Stimulated activated effector memory CD8-positive, alpha-beta T cell treated with anti-CD3 and anti-CD28 coated beads, Interleukin-12 subunit alpha, Interleukin-12 subunit beta, amount 100 ng/mL, for 72 hours (primary cell): ENCODE results near the gene ACTL10.
"Not testable (repeated sequence)": the region's sequence is repeated elsewhere in the genome, so short reads cannot be mapped to it uniquely, and the experiment has no call there.

Experiments used
- ATAC-seq: fragments of 150-1000 bp; cut with Tn5 transposase; 2 replicates; pipeline ENCODE4 v1.10.0; 2021
- DNase-seq, 2 donors: peaks; one replicate each; pipeline ENCODE4 v3.0.0; 2021 to 2022; ENCODE audit warnings: low spot score in 2 of 2
- H3K27ac Mint-ChIP-seq: one replicate; pipeline ENCODE4 v1.8.0; 2022; ENCODE audit warnings: mild to moderate bottlenecking, mixed read lengths
- H3K36me3 Mint-ChIP-seq: one replicate; pipeline ENCODE4 v1.8.0; 2022; ENCODE audit warnings: mild to moderate bottlenecking, mixed read lengths
- H3K4me1 Mint-ChIP-seq: one replicate; pipeline ENCODE4 v1.8.0; 2022; ENCODE audit warnings: mixed read lengths
- H3K4me3 Mint-ChIP-seq: one replicate; pipeline ENCODE4 v1.8.0; 2022; ENCODE audit warnings: mild to moderate bottlenecking, mixed read lengths
- H3K9me3 Mint-ChIP-seq: one replicate; pipeline ENCODE4 v1.8.0; 2022; ENCODE audit warnings: mixed read lengths

ACTL10 gene

DNA sequence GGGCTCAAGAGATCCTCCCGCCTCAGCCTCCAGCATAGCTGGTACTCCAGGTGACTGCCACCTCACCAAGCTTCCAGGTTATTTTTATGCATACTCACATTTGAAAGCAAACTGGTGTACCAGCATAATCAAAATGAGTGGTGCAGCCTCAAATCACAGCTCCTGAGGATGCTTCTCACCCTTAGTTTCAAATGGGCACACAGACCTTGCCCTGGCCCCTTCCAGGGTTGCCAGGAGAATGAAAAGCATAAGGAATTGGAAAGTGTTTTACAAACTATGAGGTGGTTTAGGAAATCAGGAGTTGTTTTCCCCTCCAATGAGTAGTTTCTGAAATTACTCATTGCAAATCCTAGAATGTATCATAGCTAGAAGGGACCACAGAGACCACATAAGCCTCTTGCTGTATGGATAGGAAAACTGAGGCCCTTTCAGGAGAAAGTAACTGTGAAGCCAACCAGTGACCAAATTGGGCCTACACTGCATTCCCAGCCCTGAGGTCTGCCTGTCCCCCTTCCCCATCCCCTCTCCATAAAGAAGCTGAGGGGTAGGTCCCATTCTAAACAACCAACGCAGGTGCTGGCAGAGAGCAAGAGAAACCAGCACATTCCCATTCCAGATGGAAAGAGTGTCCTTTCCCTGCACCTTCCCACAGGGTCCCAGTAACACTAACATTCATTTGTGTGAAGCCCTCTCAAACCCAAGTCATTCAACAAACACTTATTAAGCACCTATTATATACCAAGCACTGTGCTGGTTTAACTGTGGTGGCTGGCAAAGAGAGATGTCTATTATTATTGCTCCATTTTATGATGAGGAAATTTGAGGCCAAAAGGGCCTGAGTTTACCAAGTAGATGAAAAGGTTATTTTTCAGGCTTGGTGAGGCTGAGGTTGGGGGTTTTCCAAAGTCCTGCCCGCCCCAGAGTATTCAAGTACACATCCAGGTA lies 21.5 kb downstream of the ACTL10 start:
- Mint-ChIP-seq H3K4me3 (peak overlapping the region; percentile 84), H3K4me1 (peaks cover 51% of the 10 kb centered on the region), H3K27ac (peak overlapping the region; percentile 59), H3K9me3 (no peaks in the 10 kb centered on the region), H3K36me3 (peaks cover 31% of the 10 kb centered on the region)
- no peak for DNase-seq
- ATAC-seq: no peak

DNA sequence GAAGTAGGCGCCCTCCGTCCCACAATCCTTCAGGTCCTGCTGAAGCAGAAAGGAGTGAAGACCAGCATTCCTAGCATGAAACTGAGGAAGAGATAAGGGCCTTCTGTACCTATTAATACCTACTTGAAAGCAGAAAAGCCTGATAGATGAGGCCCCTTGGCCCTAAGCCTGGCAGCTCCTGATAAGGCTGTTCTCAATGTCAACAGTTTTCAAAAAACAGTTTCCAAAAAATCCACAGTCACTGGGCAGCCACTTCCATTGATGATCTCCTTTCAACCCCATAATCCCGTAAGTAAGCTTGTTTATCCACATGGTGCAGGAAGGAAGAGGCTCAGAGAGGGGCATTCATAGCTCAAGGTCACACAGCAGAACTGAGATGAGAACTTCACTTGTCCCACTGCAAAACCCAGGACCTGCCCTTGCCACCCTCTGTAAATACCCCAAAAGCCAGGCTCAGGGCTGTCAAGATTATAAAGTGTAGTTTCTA lies 22.2 kb downstream of the ACTL10 start:
- DNase-seq (no peak), ATAC-seq (no peak)
- H3K36me3 Mint-ChIP-seq: peaks cover 24% of the 10 kb centered on the region
- H3K27ac Mint-ChIP-seq: peak overlapping the region; percentile 40
- H3K4me1 Mint-ChIP-seq: peaks cover 51% of the 10 kb centered on the region
- peak overlapping the region; percentile 12 for H3K4me3 Mint-ChIP-seq
- no peaks in the 10 kb centered on the region for H3K9me3 Mint-ChIP-seq

DNA sequence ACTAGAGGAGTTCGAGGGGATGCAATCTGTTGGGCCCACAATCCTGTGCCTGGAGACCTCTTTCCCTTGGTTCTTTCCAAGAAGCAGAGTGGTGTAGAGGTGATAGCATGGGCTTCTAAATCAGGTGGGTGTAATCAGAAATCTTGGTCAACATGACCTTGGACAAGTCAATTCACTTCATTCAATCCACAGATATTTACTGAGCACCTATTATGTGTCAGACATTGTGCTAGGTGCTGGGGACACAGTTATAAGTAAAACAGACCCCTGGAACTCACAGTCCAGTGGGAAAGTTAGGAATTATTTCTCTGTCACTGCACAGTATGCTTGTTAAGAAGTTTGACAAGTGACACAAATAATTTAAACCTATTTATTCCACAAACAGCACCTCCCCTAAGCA lies 22.8 kb downstream of the ACTL10 start:
- peak overlapping the region; percentile 49 for H3K4me3 Mint-ChIP-seq
- H3K27ac Mint-ChIP-seq: peak overlapping the region; percentile 80
- DNase-seq: no peak
- H3K9me3 Mint-ChIP-seq: no peaks in the 10 kb centered on the region
- peaks cover 50% of the 10 kb centered on the region for H3K4me1 Mint-ChIP-seq
- peaks cover 23% of the 10 kb centered on the region for H3K36me3 Mint-ChIP-seq
- ATAC-seq: no peak

DNA sequence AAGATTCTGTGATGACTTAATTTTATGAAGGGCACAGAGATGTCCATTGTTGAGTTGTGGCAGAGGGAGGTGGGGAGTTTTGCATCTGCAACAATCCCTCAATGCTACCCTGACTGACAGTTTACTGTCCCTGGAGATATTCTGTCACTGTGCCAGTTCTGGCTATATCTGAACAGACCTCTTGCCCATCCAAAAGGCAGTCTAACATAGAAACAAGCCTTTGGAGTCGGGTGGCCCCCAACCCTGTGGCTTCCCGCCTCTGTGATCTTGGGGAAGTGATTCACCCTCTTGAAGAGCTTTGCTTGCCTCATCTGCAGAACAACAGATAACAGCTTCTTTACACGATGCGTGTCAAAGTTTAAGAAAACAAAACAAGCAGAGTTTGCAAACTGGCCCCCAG lies 23.2 kb downstream of the ACTL10 start:
- Mint-ChIP-seq H3K36me3 (peaks cover 18% of the 10 kb centered on the region), H3K9me3 (no peaks in the 10 kb centered on the region), H3K27ac (peak overlapping the region; percentile 80), H3K4me3 (peak overlapping the region; percentile 49), H3K4me1 (peaks cover 45% of the 10 kb centered on the region)
- DNase-seq (no peak), ATAC-seq (peak; percentile 45)

DNA sequence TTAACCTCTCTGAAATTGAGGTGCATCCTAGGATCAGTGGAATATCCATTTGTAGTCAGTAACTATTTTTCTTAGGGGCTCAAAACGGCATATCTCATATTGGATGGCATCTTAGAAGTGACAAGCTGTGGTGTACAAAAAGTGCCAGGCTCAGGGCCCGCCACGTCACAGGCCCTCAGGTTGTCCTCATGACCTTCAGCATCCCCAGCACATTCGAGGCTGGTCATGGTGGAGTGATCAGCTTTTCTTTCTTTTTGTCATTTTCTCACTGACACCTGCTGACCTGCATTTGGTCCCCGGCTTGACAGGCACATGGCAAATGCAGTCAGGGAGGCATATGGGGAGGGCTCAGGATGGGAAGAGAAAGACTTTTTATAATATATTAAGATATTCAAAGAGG lies 26.5 kb downstream of the ACTL10 start:
- Mint-ChIP-seq H3K36me3 (peaks cover 4% of the 10 kb centered on the region), H3K9me3 (no peaks in the 10 kb centered on the region), H3K4me1 (peaks cover 19% of the 10 kb centered on the region), H3K4me3 (no peak overlapping the region), H3K27ac (no peak overlapping the region)
- ATAC-seq (no peak), DNase-seq (no peak)

DNA sequence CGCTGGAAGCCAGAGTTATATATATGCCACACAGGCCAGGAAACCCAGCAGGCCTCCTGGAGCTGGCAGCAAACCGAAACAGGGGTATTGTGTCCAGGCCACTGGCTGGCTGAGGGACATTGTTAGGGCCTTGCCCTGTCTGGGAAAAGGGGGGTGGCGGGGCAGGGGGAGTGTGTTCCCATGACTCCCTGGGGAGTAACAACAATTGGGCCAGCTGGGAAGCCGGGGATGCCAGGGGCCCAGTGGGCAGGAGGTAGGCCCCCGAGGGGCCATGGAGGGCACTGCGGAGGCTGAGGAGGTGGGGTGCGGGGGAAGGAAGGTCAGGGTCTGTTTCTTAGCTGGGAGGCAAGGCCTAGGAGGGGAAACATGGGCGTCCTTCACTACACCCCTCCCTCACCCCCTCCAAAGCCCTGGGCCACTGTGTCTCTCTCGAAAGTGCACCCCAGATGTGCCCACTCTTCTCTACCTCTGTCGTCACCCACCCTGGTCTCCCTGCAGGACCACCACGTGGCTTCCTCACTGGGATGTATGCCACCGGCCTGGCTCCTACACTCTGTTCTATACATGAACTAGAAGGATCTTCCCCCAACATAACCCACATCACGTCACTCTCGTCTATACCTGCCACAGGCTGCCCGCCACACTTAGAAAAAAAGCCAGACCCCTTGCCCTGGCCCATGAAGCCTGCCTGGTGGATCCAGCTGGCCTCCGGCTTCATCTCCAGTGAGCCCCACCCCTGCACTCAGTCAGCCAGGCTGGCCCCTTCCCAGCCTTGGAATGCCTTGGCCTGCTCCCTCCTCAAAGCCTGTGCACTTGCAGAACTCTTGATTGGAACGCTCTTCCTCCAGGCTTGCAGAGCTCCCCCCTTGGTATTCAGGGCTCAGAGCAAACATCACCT lies 27.2 kb downstream of the ACTL10 start:
- ATAC-seq (no peak), DNase-seq (no peak)
- H3K4me1 Mint-ChIP-seq: peaks cover 12% of the 10 kb centered on the region
- H3K4me3 Mint-ChIP-seq: no peak overlapping the region
- H3K27ac Mint-ChIP-seq: peak overlapping the region; percentile 77
- H3K9me3 Mint-ChIP-seq: no peaks in the 10 kb centered on the region
- peaks cover 4% of the 10 kb centered on the region for H3K36me3 Mint-ChIP-seq

DNA sequence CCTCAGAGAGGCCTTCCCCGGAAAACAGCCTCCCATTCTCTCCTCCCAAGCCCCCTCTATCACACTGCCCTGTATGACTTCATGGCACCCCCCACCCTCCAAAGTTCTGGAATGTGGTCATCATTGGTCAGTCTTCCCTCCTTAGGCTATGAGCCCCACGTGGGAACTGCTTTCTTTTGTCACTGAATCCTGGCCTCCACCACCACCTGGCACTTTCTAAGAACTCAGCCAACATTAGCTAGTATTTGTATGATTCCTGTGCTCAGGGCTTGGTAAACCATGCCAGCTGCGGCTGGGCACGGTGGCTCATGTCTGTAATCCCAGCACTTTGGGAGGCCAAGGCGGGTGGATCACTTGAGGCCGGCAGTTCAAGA lies 27.9 kb downstream of the ACTL10 start:
- no peak for ATAC-seq
- H3K4me3 Mint-ChIP-seq: no peak overlapping the region
- peaks cover 4% of the 10 kb centered on the region for H3K36me3 Mint-ChIP-seq
- no peaks in the 10 kb centered on the region for H3K9me3 Mint-ChIP-seq
- peaks cover 6% of the 10 kb centered on the region for H3K4me1 Mint-ChIP-seq
- H3K27ac Mint-ChIP-seq: peak overlapping the region; percentile 77
- DNase-seq: no peak

DNA sequence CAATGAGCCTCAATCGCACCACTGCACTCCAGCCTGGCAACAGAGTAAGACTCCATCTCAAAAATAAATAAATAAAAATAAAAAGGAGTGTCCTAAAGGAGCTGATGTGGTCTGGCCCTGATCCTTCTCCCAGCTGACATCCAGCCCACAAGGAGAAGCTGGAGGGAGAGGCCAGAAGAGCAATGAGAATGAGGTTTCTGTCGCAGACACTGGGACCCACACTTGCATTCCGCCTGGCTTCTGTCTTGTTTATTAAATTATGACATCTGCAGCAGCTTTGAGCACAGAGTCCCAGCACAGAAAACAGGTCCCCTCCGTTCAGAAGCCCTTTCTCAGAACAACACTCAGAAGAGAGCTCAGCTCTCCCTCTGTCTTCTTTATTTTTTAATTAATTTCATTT lies 29.7 kb downstream of the ACTL10 start:
- Mint-ChIP-seq H3K9me3 (no peaks in the 10 kb centered on the region), H3K36me3 (peaks cover 4% of the 10 kb centered on the region), H3K4me3 (no peak overlapping the region), H3K4me1 (no peaks in the 10 kb centered on the region), H3K27ac (no peak overlapping the region)
- ATAC-seq: no peak
- no peak for DNase-seq

DNA sequence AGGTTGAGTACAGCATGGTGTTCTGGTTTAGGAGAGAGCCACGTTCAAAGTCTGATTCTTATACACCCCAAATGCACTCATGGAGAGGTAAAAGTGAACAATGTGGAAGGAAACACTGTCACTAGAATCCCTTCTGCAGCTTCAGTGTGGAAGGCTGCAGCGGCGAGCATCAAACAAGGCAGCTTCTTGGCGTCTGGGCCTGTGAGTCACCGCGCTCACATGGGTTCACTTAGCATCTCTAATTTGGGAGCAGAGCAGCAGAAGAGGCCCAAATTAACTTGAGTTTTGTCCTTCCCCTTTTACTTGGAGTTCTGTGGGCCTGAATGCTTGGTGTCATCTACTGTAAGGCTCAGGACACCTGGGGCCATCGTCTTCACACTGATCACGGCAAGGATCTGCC lies 30.4 kb downstream of the ACTL10 start:
- H3K9me3 Mint-ChIP-seq: no peaks in the 10 kb centered on the region
- H3K4me1 Mint-ChIP-seq: no peaks in the 10 kb centered on the region
- no peak for DNase-seq
- H3K36me3 Mint-ChIP-seq: peaks cover 4% of the 10 kb centered on the region
- H3K4me3 Mint-ChIP-seq: no peak overlapping the region
- H3K27ac Mint-ChIP-seq: no peak overlapping the region
- no peak for ATAC-seq

DNA sequence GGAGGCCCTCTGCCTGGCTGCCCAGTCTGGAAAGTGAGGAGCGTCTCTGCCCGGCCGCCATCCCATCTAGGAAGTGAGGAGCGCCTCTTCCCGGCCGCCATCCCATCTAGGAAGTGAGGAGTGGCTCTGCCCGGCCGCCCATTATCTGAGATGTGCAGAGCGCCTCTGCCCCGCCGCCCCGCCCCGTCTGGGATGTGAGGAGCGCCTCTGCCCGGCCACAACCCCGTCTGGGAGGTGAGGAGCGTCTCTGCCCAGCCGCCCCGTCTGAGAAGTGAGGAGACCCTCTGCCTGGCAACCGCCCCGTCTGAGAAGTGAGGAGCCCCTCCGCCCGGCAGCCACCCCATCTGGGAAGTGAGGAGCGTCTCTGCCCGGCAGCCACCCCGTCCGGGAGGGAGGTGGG lies 32.2 kb downstream of the ACTL10 start:
- H3K27ac Mint-ChIP-seq, ATAC-seq, H3K36me3 Mint-ChIP-seq, DNase-seq, H3K4me1 Mint-ChIP-seq, H3K4me3 Mint-ChIP-seq, H3K9me3 Mint-ChIP-seq: not testable (repeated sequence)

DNA sequence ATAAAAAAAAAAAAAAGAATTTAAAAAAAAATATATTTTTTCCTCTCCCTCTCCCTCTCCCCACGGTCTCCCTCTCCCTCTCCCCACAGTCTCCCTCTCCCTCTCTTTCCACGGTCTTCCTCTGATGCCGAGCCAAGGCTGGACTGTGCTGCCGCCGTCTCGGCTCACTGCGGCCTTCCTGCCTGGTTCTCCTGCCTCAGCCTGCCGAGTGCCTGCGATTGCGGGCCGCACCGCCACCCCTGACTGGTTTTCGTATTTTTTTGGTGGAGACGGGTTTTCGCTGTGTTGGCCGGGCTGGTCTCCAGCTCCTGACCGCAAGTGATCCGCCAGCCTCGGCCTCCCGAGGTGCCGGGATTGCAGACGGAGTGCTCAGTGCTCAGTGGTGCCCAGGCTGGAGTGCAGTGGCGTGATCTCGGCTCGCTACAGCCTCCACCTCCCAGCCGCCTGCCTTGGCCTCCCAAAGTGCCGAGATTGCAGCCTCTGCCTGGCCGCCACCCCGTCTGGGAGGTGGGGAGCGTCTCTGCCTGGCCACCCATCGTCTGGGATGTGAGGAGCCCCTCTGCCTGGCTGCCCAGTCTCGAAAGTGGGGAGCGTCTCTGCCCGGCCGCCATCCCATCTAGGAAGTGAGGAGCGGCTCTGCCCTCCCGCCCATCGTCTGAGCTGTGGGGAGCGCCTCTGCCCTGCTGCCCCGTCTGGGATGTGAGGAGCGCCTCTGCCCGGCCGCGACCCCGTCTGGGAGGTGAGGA lies 34.1 kb downstream of the ACTL10 start:
- not testable (repeated sequence) for ATAC-seq, H3K4me1 Mint-ChIP-seq, H3K9me3 Mint-ChIP-seq, H3K27ac Mint-ChIP-seq, DNase-seq, H3K4me3 Mint-ChIP-seq, H3K36me3 Mint-ChIP-seq

DNA sequence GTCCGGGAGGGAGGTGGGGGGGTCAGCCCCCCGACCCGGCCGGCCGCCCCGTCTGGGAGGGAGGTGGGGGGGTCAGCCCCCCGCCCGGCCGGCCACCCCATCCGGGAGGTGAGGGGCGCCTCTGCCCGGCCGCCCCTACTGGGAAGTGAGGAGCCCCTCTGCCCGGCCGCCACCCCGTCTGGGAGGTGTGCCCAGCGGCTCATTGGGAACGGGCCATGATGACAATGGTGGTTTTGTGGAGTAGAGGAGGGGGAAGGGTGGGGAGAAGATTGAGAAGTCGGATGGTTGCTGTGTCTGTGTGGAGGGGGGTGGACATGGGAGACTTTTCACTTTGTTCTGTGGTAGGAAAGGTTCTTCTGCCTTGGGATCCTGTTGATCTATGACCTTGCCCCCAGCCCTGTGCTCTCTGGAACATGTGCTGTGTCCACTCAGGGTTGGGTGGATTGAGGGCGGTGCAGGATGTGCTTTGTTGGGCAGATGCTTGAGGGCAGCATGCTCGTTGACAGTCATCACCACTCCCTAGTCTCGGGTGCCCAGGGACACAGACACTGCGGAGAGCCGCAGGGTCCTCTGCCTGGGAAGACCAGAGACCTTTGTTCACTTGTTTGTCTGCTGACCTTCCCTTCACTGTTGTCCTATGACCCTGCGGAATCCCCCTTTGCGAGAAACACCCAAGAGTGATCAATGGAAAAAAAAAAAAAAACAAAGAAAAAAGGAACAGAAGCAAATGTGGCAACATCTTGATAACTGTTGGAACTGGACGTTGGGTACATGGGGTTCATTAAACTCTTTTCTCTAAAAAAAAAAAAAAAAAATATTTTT lies 35.1 kb downstream of the ACTL10 start:
- DNase-seq (no peak), ATAC-seq (no peak)
- Mint-ChIP-seq H3K27ac (no peak overlapping the region), H3K9me3 (no peaks in the 10 kb centered on the region), H3K36me3 (peaks cover 3% of the 10 kb centered on the region), H3K4me3 (no peak overlapping the region), H3K4me1 (no peaks in the 10 kb centered on the region)

DNA sequence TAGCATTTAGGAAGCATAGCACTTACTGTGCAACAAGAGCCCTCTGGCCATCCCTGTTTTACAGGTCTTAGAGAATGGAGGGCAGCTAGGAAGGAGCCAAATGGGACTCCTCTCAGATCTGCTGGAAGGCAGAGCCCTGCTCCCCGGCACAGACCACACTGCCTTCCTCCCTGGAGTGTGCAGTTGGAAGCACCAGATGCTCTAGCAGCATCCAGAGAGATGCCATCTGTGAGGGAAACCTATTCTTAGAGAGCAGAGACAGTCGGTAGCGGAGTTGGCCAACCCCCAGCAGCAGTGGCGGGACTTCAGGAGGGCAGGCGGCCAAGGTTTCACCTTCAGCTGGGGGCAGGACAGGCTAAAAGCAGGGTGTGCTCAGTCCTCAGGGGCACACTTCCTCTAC lies 36.1 kb downstream of the ACTL10 start:
- H3K9me3 Mint-ChIP-seq: no peaks in the 10 kb centered on the region
- H3K27ac Mint-ChIP-seq: no peak overlapping the region
- H3K4me3 Mint-ChIP-seq: no peak overlapping the region
- no peak for DNase-seq
- no peak for ATAC-seq
- H3K4me1 Mint-ChIP-seq: no peaks in the 10 kb centered on the region
- peaks cover 13% of the 10 kb centered on the region for H3K36me3 Mint-ChIP-seq

DNA sequence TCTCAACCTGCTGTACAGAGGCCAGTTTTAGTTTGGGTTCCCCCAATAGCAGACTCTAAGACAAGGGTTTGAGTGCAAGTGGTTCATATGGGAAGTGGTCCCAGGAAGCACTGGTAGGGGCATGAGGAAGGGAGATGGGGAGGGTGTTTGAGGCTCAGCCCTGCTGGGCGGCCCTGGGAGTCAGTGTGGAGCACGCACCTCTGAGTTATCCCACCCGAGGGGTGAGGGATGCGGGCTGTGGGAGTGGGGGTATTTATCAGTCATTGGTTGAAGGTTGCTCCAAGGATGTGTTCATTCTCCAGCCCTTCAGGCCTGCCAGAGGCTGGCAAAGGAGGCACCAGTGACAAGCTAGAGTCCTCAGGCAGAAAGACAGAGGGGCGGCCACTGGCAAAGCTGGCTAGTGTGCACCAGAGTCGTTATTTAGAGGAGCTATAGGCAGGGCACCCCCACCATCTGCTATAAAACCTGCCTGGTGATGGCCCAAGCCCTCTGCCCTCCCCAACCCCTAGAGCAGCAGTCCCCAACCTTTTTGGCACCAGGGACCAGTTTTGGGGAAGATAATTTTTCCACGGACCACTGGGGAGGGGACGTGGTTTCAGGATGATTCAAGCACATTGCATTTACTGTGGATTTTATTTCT lies 36.9 kb downstream of the ACTL10 start:
- ATAC-seq (no peak), DNase-seq (no peak)
- Mint-ChIP-seq H3K4me3 (no peak overlapping the region), H3K27ac (no peak overlapping the region), H3K36me3 (peaks cover 17% of the 10 kb centered on the region), H3K4me1 (no peaks in the 10 kb centered on the region), H3K9me3 (no peaks in the 10 kb centered on the region)
